ENCODE measurements around the gene AHNAK.

- no peak for TF ChIP-seq CTCF (IDR thresholded peaks at IDR 0.05)
- no peak for TF ChIP-seq POLR2A (IDR thresholded peaks at IDR 0.05)
Measured at GRCh38 chr11:62489204-62489603, 57.4 kb downstream of the AHNAK start.

All from Peyer's patch (tissue), 4 donors.